IMR-90 (cell line): ENCODE measurements around the gene PRKAG2. TPM values are rescaled to one million over a fixed set of nuclear protein-coding genes. Genes with fewer than 3 reads are reported as not detected.

Experiments
- ATAC-seq: fragments of 200-7000 bp; cut with Tn5 transposase; 2 replicates; pipeline ENCODE4 v1.9.1; 2020; ENCODE audit warnings: low read depth, mild to moderate bottlenecking, moderate library complexity
- BruUV-seq: library from RNA; stranded (reverse); fragments of 400-500 nt; replicated peaks from 2 replicates; lab custom pipeline; 2021; lab: Mats Ljungman, UMichigan
- CTCF ChIA-PET: fragments of 300-600 bp; formaldehyde crosslinking; extraction: SDS; loops from one replicate; lab custom pipeline; 2021; ENCODE audit warnings: antibody characterized with exemption; lab: Yijun Ruan, JAX
- POLR2A ChIA-PET: fragments of 300-600 bp; sonication (Branson Sonifier 250); formaldehyde crosslinking; loops from one replicate; lab custom pipeline; 2022; ENCODE audit warnings: antibody characterized with exemption; ENCODE audit not compliant: unreplicated experiment; lab: Charles Lee
- DNase-seq: peaks from one replicate; pipeline ENCODE4 v3.0.0; 2013
- H2AFZ ChIP-seq: replicated peaks from 2 replicates; pipeline ENCODE3; 2013; ENCODE audit warnings: low read length, mild to moderate bottlenecking; ENCODE audit not compliant: poor library complexity
- H2AK5ac ChIP-seq: 2 replicates; pipeline ENCODE4 v1.6.1; 2013; ENCODE audit warnings: low read depth, low read length, inconsistent platforms
- H2AK9ac ChIP-seq: replicated peaks from 2 replicates; pipeline ENCODE3; 2013; ENCODE audit warnings: mild to moderate bottlenecking, low read depth, low read length, moderate library complexity; ENCODE audit not compliant: poor library complexity
- H2BK120ac ChIP-seq: 2 replicates; pipeline ENCODE4 v1.6.1; 2013; ENCODE audit warnings: low read depth, low read length, inconsistent platforms
- H2BK15ac ChIP-seq: 3 replicates; pipeline ENCODE4 v1.6.1; 2013; ENCODE audit warnings: low read depth, low read length, inconsistent platforms
- H2BK20ac ChIP-seq: 2 replicates; pipeline ENCODE4 v1.6.1; 2013; ENCODE audit warnings: low read depth, mild to moderate bottlenecking, inconsistent platforms, low read length, moderate library complexity
- H2BK5ac ChIP-seq: 2 replicates; pipeline ENCODE4 v1.6.1; 2013; ENCODE audit warnings: mild to moderate bottlenecking, low read depth, low read length, inconsistent platforms; ENCODE audit not compliant: poor library complexity, severe bottlenecking
- H3K14ac ChIP-seq: replicated peaks from 2 replicates; pipeline ENCODE4 v1.6.1; 2013; ENCODE audit warnings: low read depth, low read length, inconsistent platforms
- H3K18ac ChIP-seq: 2 replicates; pipeline ENCODE4 v1.6.1; 2013; ENCODE audit warnings: low read depth, low read length, control low read depth
- H3K23ac ChIP-seq: 2 replicates; pipeline ENCODE4 v1.6.1; 2013; ENCODE audit warnings: low read depth, low read length, inconsistent platforms
- H3K27ac ChIP-seq: 2 replicates; pipeline ENCODE4 v1.5.1; 2013; ENCODE audit warnings: mild to moderate bottlenecking, control low read depth, low read length; ENCODE audit not compliant: insufficient read depth
- H3K27me3 ChIP-seq: 2 replicates; pipeline ENCODE4 v1.6.1; 2013; ENCODE audit warnings: low read length; ENCODE audit not compliant: control insufficient read depth, insufficient read depth
- H3K36me3 ChIP-seq: 2 replicates; pipeline ENCODE4 v1.6.1; 2013; ENCODE audit warnings: low read length, mixed read lengths; ENCODE audit not compliant: control insufficient read depth, insufficient read depth
- H3K4ac ChIP-seq: 2 replicates; pipeline ENCODE4 v1.6.1; 2013; ENCODE audit warnings: low read depth, low read length, inconsistent platforms
- H3K4me1 ChIP-seq: 2 replicates; pipeline ENCODE4 v1.6.1; 2013; ENCODE audit warnings: low read length, mixed read lengths; ENCODE audit not compliant: control insufficient read depth, insufficient read depth
- H3K4me2 ChIP-seq: 2 replicates; pipeline ENCODE4 v1.6.1; 2013; ENCODE audit warnings: low read depth, mild to moderate bottlenecking, control low read depth, low read length, moderate library complexity
- H3K4me3 ChIP-seq: 2 replicates; pipeline ENCODE4 v1.5.1; 2013; ENCODE audit warnings: low read depth, mild to moderate bottlenecking, control low read depth, low read length, moderate library complexity; ENCODE audit not compliant: insufficient read depth
- H3K56ac ChIP-seq: 2 replicates; pipeline ENCODE4 v1.6.1; 2013; ENCODE audit warnings: low read length, inconsistent platforms; ENCODE audit not compliant: insufficient read depth; ENCODE audit errors: extremely low read depth
- H3K79me1 ChIP-seq, 2 experiments: 2 replicates each; pipeline ENCODE4 v1.6.1; 2013; ENCODE audit warnings: low read length in 2 of 2, inconsistent platforms in 1 of 2, low read depth in 1 of 2
- H3K9ac ChIP-seq: 2 replicates; pipeline ENCODE4 v1.6.1; 2013; ENCODE audit warnings: low read depth, low read length, control low read depth
- H3K9me1 ChIP-seq: 2 replicates; pipeline ENCODE4 v1.6.1; 2013; ENCODE audit warnings: low read length, inconsistent platforms; ENCODE audit not compliant: insufficient read depth
- H3K9me3 ChIP-seq: 2 replicates; pipeline ENCODE4 v1.6.1; 2013; ENCODE audit warnings: low read length; ENCODE audit not compliant: control insufficient read depth, insufficient read depth
- H4K20me1 ChIP-seq: 2 replicates; pipeline ENCODE4 v1.6.1; 2013; ENCODE audit warnings: low read length, inconsistent platforms; ENCODE audit not compliant: insufficient read depth
- H4K5ac ChIP-seq: 2 replicates; pipeline ENCODE4 v1.6.1; 2013; ENCODE audit warnings: mild to moderate bottlenecking, low read depth, low read length, control low read depth
- H4K8ac ChIP-seq, 2 experiments: 2 replicates each; pipeline ENCODE4 v1.6.1; 2013; ENCODE audit warnings: low read depth in 2 of 2, low read length in 2 of 2, control low read depth in 1 of 2, inconsistent platforms in 1 of 2
- H4K91ac ChIP-seq: 2 replicates; pipeline ENCODE4 v1.6.1; 2013; ENCODE audit warnings: low read depth, low read length, inconsistent platforms; ENCODE audit not compliant: insufficient read depth
- BHLHE40 ChIP-seq: fragments of 150-350 bp; IDR thresholded peaks from 2 replicates; pipeline ENCODE4 v1.6.1; 2016; ENCODE audit warnings: mild to moderate bottlenecking, low read depth, low read length
- WGBS, 2 experiments: methylation state at CpG; one replicate each; pipeline versions ENCODE4 v1.1.5 to v1.1.7; 2013; ENCODE audit warnings: missing lambda C conversion rate in 2 of 2; ENCODE audit not compliant: insufficient read length in 1 of 2; ENCODE audit errors: extremely low coverage in 2 of 2; 5-methylcytosine and 5-hydroxymethylcytosine counted together
- dilution Hi-C: fragments of 300-500 bp; cut with HindIII; formaldehyde crosslinking; loops from one replicate; pipeline ENCODE4 v1.14.3; 2018; ENCODE audit warnings: low sequenced_read_pairs; ENCODE audit not compliant: unreplicated experiment
- in situ Hi-C: fragments of 300-500 bp; cut with MboI; formaldehyde crosslinking; loops from 3 replicates; pipeline ENCODE4 v1.14.3; 2019; ENCODE audit warnings: low sequenced_read_pairs, inconsistent platforms, mixed read lengths
- intact Hi-C: fragments of 100-400 bp; cut with micrococcal nuclease; formaldehyde crosslinking; loops from 2 replicates; pipeline ENCODE4 v1.10.0; 2022
- polyA plus RNA-seq, 3 experiments: library from polyadenylated mRNA; depleted of rRNA; stranded (reverse); fragments of >200 nt; gene quantifications; 2 replicates each; pipeline ENCODE4 v1.2.3, GENCODE V29; 2012; ENCODE audit warnings: low replicate concordance in 1 of 3
- total RNA-seq: library from RNA; depleted of rRNA; stranded (reverse); fragments of >200 nt; gene quantifications from 2 replicates; pipeline ENCODE4 v1.2.3, GENCODE V29; 2012

The PRKAG2 gene
- total and polyA plus RNA-seq, 2 of the 4 experiments (the other 2 are of a cell fraction): 15.4 to 21.6 TPM

DNA sequence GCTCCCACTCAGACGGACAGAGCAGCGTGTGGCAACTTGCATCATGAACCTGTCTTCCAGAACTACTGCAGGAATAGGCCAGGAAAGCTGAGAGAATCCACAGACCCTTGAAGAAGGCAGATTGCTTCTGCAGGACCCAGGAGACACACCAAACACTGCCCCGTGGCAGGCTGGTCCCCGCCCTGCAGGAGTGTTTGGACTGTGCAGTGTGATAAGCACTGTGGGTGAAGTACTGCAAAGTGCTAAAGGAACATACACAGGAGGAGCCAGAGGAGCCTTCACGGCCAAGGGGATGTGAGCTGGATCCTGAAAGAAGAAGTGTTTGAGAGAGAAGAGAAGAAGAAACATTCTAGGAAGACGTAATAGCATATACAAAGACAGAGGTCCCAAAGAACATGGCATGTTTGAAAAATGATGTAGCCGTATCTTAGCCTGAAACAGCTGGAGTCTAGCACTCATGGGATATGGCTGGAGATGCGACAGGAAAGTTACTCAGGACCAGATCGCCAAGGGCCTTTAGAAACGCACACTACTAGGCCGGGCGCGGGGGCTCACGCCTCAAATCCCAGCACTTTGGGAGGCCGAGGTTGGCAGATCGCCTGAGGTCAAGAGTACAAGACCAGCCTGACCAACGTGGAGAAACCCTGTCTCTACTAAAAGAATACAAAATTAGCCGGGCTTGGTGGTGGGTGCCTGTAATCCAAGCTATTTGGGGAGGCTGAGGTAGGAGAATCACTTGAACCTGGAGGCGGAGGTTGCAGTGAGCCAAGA, 260.3 kb downstream of the PRKAG2 start:
- H2BK120ac ChIP-seq: no peak overlapping the region
- H4K8ac ChIP-seq: no peak overlapping the region
- BruUV-seq: no TSS peak
- no peak overlapping the region for H4K91ac ChIP-seq
- ATAC-seq (no peak), DNase-seq (no peak)
- dilution Hi-C loops (no loop called here), intact Hi-C loops (no loop called here), in situ Hi-C loops (no loop called here)
- CTCF ChIA-PET: no interaction called here
- H3K14ac ChIP-seq: no peak overlapping the region
- POLR2A ChIA-PET: no interaction called here
- H3K27me3 ChIP-seq: no peaks in the 10 kb centered on the region
- H2AK9ac ChIP-seq: no peak overlapping the region
- H3K9ac ChIP-seq: no peak overlapping the region
- no peak overlapping the region for H2BK20ac ChIP-seq
- no peaks in the 10 kb centered on the region for H3K4me1 ChIP-seq
- H3K18ac ChIP-seq: no peak overlapping the region
- H3K9me3 ChIP-seq: no peaks in the 10 kb centered on the region
- H3K4me2 ChIP-seq: no peak overlapping the region
- no peak overlapping the region for H3K27ac ChIP-seq
- H3K4ac ChIP-seq: no peak overlapping the region
- 46% methylated on average over 3 of the region's 19 CpGs; no CpG with 5 or more reads in 1 of the 2 experiments for WGBS, 2 experiments
- H3K9me1 ChIP-seq: peaks cover 22% of the 10 kb centered on the region
- H2BK15ac ChIP-seq: no peak overlapping the region
- H2AK5ac ChIP-seq: no peak overlapping the region
- H2AFZ ChIP-seq: no peak overlapping the region
- H4K5ac ChIP-seq: no peak overlapping the region
- H4K20me1 ChIP-seq: peaks cover 35% of the 10 kb centered on the region
- 0 out of 2 replicates have a peak, but pooled peaks cover 1% of the 10 kb centered on the region for H3K36me3 ChIP-seq
- TF ChIP-seq BHLHE40: no peak
- peaks cover 30 to 64% of the 10 kb centered on the region in 2 experiments; a peak in 3 of 4 replicates for H3K79me1 ChIP-seq
- H2BK5ac ChIP-seq: no peak overlapping the region
- no peak overlapping the region for H3K4me3 ChIP-seq
- H3K23ac ChIP-seq: peak overlapping the region; percentile 49; the same call in 1 of the 2 replicates
- no peak overlapping the region for H3K56ac ChIP-seq
